ENCODE results near the gene BMPR2. TPM values are rescaled to one million over a fixed set of nuclear protein-coding genes. Genes with fewer than 3 reads are reported as not detected.

The BMPR2 gene
- total RNA-seq, 1 experiment from 2014 or later = 12.8 TPM

DNA sequence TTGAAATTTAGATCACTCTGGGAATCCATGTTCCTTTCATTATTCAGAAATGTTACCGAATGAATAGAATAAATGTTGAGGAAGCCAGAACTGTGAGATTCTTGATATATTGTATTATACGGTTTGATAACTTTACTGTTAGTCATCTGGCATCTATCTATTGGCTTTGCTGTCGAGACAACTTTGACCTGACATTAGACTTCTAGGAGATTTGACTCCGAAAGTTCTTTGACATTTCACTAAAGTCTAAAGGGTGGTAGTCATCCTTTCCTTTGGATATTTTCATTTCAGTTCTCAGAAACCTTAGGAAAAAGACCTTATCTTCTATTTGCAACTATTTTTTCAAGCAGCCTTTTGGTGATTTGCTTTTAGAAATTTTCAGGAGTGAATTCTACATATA lies 1.9 kb downstream of the BMPR2 start:
- H3K9ac ChIP-seq (ENCODE audit: low read length) = peak overlapping the region; percentile 78
- H3K9me3 ChIP-seq (ENCODE audit: control insufficient read depth in 1 of 2, insufficient read depth in 1 of 2, low read depth in 1 of 2, low read length in 2 of 2) = no peaks in the 10 kb centered on the region
- POLR2A ChIA-PET = no interaction called here
- intact Hi-C loops (cut with micrococcal nuclease) = no loop called here
- no peak overlapping the region for H3K27ac ChIP-seq (ENCODE audit: low read depth, low read length)
- H3K36me3 ChIP-seq (ENCODE audit: control insufficient read depth in 1 of 2, insufficient read depth in 2 of 2, low read length in 2 of 2) = no peaks in the 10 kb centered on the region
- no peak for TF ChIP-seq SP1 (IDR thresholded peaks at IDR 0.05; ENCODE audit: low read depth)
- TF ChIP-seq ZNF274 (IDR thresholded peaks at IDR 0.05; ENCODE audit: low read depth, low read length) = no peak
- no peak for TF ChIP-seq EGR1 (IDR thresholded peaks at IDR 0.05; ENCODE audit: low read depth)
- TF ChIP-seq POLR2AphosphoS5 (IDR thresholded peaks at IDR 0.05; ENCODE audit: low read depth, low read length) = no peak
- no peak for TF ChIP-seq REST (IDR thresholded peaks at IDR 0.05; ENCODE audit: low read depth)
- no peak for TF ChIP-seq RAD21 (IDR thresholded peaks at IDR 0.05; ENCODE audit: low read depth)
- no peak for TF ChIP-seq CTCF (IDR thresholded peaks at IDR 0.05 in 2 of 3, conservative IDR thresholded peaks at IDR 0.05 in 1 of 3; ENCODE audit: borderline replicate concordance in 1 of 3, insufficient read depth in 1 of 3, low read depth in 2 of 3, low read length in 2 of 3)
- TF ChIP-seq, protein P1, sequence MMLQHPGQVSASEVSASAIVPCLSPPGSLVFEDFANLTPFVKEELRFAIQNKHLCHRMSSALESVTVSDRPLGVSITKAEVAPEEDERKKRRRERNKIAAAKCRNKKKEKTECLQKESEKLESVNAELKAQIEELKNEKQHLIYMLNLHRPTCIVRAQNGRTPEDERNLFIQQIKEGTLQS (IDR thresholded peaks at IDR 0.05) = no peak
- TF ChIP-seq ZFX (IDR thresholded peaks at IDR 0.05) = no peak
- no peak for TF ChIP-seq JUND (IDR thresholded peaks at IDR 0.05)
- H3K79me2 ChIP-seq (ENCODE audit: insufficient read depth, low read length) = peaks cover 52% of the 10 kb centered on the region
- H3K4me3 ChIP-seq (replicated peaks in 1 of 2; ENCODE audit: low read depth in 1 of 2, low read length in 2 of 2) = peak overlapping the region; percentile 69 to 80
- DNase-seq (ENCODE audit: low read depth, low spot score) (no peak), ATAC-seq (no peak)
- H3K4me2 ChIP-seq (ENCODE audit: low read length) = peak overlapping the region; percentile 97
- H4K20me1 ChIP-seq (ENCODE audit: insufficient read depth) = no peaks in the 10 kb centered on the region
- RAD21 ChIA-PET (ENCODE audit: low non-redundant PET in 1 of 2, low total read pairs in 2 of 2, uncharacterized antibody in 2 of 2, unreplicated experiment in 2 of 2) = interaction anchor here in 1 of 2 experiments (0.7 kb wide), 1 partner anchor 14 kb away, joined by 5 read pairs; no protein-coding TSS in a partner anchor
- no TSS peak for BruUV-seq (replicated peaks)
- CTCF ChIA-PET = no interaction called here
- H2AFZ ChIP-seq (ENCODE audit: low read depth, low read length, poor library complexity, severe bottlenecking) = peak overlapping the region; percentile 50
- no peaks in the 10 kb centered on the region for H3K27me3 ChIP-seq (ENCODE audit: insufficient read depth, low read length)
- H3K9me2 ChIP-seq (ENCODE audit: insufficient read depth) = no peaks in the 10 kb centered on the region
- H3K4me1 ChIP-seq (ENCODE audit: control insufficient read depth in 1 of 2, insufficient read depth in 2 of 2, low read length in 2 of 2) = peaks cover 13 to 17% of the 10 kb centered on the region in 2 experiments; a peak in 3 of 4 replicates

All from HCT116 (cell line).